ENCODE data around the gene SUGP1.

DNA sequence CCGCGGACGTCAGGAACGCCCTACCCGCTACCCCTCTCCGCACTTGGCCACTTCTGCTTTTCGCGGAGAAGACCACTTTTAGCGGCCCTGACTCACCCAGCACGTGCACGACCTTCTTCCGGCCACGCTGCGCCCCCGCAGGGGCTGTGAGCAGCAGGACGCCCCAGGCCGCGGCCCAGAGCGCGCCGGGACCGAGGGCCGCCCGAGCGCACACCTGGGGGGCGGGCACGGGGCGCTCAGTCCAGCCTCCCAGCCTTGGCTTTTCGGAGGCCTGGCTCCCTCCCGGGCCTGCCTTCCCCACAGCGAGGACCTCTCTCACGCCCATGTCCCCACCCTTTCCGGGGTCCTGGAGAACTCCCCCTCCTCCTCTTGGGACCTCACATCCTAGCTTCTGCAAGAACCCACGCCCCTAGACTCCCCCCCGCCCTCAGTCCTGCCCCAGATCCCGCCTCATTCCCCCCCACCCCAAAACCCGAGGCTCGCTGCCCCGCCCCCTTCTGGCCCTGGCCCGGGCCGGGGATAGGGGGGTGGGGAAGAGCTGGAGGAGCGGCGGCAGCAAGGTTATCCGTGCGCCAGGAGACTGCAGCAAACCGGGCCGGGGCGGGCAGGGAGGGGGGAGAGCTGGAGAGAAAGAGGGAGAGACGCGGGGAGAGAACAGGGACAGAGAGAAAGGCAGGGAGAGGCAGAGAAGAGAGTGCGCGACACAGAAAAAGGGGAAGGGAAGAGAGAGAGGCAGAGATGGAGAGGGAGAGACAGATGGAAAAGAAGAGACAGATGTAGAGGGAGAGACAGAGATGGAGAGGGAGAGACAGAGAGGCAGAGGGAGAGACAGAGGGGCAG, 58.7 kb downstream of the SUGP1 start:
- TF ChIP-seq POLR2A (IDR thresholded peaks at IDR 0.05; ENCODE audit: low read depth, low read length) (no peak), POLR2AphosphoS5 (IDR thresholded peaks at IDR 0.05; ENCODE audit: low read depth, low read length) (no peak)
